Stimulated activated CD8-positive, alpha-beta memory T cell treated with anti-CD3 and anti-CD28 coated beads, Interleukin-2, amount 100 ng/mL, for 1 hour (primary cell): ENCODE measurements around the gene NUP188.
A peak's percentile ranks its signal among the peaks of the same experiment; 100 is the strongest.
"Not testable (repeated sequence)": the region's sequence is repeated elsewhere in the genome, so short reads cannot be mapped to it uniquely, and the experiment has no call there.

Source experiments
- DNase-seq, 2 donors: peaks; one replicate each; pipeline ENCODE4 v3.0.0-alpha.2; 2020; ENCODE audit warnings: low read depth in 2 of 2

The NUP188 gene

DNA sequence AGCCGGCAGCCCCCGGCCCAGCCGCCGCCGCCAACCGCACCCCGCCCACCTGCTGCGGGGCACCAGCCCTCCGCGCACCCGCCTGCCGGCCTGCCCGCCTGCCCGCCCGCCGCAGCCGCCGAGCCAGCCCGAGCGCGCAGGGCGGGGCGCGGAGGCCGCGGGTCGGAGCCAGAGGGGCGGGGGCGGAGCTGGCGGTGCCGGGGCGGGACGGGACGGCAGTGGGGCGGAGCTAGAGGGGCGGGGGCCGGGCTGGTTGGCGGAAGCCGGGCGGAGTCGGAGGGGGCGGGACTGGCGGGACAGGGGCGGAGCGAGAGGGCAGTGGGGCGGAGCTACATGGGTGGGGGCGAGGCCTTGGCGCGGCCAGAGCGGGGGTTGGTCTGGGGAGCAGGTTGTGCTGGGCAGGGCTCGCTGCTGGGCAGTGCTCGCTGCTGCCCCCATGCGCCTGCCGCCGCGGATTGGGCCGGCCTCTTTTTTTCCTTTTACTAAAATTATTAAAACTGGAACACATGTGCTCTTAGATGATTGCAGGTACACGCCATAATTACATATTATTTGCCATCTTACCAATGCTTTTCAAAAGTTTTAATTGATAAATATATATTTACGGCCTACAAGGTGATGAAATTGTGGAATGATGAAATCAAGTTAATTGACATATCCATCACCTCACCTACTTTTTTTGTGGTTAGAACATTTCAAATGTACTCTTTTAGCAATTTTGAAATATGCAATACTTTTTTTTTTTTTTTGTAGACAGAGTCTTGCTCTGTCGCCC lies 80.9 kb downstream of the NUP188 start, which contains the start of gene SH3GLB2:
TSS of gene SH3GLB2 (minus strand) at position 140 of the 775 bp plus-strand sequence. CDS start 177 bp downstream, outside the sequence.
- DNase-seq: peak; percentile 94 to 96

DNA sequence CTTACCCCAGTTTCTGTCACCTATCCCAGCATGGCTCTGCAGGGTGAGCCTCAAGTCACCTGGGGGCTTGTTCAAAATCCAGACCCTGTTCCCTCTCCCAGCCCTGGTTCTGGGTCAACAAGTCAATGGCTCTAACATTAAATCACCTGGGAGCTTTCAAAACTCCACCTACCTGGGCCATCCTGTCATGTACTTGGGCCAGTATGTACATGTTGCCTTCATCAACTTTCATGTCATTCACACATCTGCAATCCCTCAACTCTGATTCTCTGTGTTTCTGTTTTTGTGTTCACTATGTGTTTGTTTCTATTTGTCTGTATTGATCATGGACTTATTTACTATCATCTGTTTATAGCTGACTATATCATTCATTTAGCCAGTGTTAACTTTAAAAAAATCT lies 82.7 kb downstream of the NUP188 start:
- DNase-seq: no peak

DNA sequence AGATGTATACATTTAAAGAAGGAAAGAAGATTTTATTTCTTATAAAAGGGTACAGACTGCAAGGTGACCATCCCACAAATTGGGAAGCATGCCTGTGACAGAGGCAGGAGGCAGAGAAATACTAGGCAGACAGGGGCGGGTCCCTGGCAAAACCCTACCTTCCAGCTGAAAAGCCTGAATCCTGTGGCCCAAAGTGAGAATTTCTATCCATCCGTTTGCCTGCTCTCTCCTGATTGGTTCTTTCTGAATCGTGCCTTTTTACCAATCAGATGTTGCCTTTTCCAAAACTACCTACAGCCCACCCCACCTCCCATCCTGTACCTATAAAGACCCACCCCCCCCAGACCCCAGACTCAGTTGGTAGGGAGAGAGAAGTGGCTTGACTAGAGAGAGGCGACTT lies 84.0 kb downstream of the NUP188 start:
- no peak for DNase-seq

DNA sequence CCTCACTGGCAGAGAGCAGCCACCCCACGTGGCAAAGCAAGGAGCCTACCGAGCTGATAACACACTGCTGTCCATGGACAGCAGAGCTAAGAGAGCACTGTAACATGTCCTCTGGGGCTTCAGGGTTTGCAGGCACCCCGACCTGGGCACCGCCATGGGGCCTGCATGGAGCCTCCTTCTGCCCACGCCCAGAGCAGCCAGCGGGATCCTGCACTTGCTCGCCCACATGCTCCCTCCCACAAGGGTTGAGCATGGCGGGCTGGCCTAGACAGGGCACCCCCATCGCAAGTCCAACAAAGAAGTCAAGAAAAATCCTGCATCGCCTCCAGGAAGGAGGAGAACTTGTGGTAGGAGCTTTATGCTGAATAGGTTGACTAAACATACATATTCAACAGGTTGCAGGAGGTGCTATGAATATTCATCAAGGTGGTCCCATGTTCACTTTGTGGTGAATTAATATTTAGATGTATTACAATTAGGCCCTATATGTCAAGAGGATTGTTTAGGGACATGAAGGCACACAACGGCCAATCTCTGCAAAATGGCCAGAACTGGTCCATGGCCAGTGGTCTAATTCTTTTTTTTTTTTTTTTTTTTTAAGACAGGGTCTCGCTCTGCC lies 85.2 kb downstream of the NUP188 start:
- no peak for DNase-seq

DNA sequence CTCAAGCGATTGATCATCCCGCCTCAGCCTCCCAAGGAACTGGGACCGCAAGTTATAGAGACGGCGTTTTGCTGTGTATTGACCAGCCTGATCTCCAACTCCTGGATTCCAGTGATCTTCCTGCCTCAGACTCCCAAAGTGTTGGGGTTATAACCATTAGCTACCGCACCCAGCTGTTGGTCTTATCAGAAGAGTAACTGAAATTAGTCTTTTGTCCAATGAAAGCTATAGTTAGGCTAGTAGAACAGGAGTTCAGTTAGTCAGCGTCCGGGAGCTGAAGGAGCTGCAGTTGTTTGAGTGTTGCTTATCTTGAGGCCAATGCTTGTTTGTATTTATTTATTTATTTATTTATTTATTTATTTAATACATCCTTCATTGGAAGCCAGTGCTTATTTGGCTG lies 85.7 kb downstream of the NUP188 start:
- no peak for DNase-seq

DNA sequence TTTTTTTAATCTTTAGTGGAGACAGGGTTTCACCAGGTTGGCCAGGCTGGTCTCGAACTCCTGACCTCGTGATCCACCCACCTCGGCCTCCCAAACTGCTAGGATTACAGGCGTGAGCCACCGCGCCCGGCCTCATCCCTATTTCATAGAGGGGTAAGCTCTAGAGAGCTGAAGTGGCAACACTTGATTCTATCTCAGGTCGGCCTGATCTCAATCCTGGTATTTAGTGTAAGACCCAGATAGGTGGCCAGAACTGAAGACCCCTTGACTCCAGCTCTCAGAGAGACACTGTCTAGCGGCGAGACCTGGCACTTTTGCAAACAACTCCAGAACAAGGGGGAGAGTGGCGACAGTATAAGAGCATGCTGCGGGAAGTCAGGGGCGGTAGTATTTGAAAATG lies 88.3 kb downstream of the NUP188 start:
- DNase-seq: not testable (repeated sequence)

DNA sequence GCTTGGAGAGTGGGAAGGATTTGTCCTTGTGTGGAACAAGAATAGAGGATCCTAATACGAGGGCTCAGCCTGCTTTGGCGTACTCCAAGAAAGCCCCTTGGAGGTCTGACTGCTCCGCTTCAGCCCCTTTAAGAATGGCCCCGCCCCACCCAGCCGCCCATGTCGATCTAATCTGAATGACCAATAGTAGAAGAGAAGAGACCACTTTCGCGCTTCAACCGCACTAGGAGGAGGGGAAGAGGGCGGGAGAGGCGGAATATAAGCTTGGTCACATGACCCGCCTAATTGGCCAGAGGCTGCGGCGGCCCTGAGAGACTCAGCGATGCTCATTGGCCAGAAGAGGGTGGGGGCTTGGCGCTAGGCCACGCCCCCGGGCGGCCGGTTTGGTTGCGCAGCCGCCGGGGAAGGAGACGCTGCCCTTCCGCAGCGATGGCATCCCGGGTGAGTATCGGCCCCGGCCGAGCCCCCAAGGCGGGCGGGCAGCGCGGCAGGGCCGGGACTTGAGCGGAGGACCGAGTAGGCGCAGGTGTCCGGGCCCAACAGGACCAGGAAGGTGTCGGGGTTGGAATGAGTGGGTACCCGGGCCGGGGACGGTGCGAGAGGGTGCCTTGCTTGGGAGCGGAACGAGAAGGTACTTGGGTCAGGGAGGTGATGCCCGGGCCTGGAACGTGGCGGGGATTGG lies 88.9 kb downstream of the NUP188 start, which contains the start of gene MIGA2:
TSS of gene MIGA2 (plus strand) at position 386 of the 682 bp plus-strand sequence. CDS start 3,969 bp downstream, outside the sequence.
- peak; percentile 85 to 90 for DNase-seq

DNA sequence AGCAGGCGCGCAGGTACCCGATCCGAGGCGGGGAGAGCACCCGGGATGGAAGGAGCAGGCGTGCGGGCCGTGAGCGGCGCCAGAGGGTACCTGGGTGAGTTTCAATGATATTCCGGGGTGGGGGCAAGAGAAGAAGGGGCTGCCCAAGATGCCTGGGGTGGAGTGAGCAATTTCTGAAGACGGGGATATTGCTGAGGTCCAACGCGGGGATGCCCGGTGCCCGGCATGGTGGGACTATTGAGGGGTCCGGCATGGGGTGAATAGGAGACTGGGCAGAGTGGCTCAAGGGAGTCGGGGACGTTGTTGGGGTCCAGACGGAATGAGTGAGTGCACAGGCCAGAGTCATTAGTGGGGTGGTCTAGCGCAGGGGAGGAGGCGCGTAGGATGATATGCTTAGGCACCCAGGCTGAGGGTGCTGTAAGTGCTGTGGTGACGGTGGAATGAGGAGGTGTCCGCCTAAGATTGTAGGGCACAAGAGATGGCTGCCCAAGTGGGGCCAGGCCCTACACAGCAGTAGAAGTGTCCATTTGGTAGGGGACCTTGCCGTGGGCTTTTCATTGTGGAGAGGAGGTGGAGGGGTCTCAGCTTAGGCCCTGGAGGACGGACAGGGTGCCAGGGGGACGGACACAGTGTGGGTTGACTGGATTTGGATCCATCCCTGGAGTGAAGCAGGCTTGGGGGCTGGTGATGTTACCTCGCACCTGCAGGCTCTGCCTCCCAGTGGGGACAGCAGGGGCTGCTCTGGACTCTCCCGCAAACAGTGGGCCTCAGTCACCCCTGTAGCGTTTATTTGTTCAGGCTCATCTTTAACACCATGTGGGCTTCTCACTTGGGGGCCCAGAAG lies 89.6 kb downstream of the NUP188 start:
- DNase-seq: no peak

DNA sequence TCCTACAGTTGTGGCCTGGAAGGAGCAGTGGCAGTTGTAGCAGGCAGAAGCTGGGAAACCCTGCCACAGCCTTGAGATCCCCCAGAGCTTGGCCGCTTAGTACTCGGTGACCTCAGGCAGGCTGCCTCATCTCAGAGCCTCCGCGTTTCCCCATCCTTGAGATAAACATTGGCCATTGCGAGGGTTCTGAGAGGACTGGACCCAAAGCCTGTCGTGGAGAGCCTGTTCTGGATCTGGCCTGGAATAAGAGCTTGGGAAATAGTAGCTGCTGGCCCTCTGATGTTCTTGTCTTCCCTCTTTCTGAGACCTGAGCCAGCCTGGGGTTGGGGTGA lies 90.2 kb downstream of the NUP188 start:
- DNase-seq: no peak

DNA sequence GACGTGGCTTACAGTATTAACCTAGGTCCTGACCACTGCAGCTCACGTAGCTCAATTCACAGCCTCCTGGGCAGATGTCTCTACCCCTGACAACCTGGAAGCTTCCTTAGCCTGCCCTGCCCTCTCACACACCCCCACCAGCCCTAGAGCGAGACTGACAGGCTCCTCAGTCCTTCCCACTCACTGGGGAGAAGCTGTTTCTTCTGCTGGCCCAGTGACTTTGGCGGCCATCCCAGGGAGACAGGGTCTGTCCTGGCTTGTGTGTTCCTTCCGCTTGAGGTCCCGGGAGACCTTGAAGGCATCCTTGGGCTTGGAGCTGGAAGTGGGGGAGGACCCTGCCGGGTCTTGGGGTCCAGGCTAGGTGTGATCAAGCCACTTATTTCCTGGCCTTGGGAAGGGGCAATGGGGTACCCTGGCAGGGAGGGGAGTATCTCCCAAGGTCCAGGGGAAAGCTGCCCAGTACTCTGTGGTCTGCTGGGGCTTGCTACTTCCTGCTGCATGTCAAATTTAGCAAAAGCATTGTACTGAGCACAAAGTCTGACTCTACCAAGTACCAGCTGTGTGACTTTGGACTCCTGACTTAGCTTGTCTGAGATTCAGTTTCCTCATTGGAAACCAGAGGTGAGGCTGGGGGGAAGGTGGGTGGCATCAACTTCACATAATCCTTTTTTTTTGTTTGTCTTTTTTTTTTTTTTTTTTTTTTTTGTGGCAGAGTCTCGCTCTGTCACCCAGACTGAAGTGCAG lies 90.8 kb downstream of the NUP188 start:
- no peak for DNase-seq

DNA sequence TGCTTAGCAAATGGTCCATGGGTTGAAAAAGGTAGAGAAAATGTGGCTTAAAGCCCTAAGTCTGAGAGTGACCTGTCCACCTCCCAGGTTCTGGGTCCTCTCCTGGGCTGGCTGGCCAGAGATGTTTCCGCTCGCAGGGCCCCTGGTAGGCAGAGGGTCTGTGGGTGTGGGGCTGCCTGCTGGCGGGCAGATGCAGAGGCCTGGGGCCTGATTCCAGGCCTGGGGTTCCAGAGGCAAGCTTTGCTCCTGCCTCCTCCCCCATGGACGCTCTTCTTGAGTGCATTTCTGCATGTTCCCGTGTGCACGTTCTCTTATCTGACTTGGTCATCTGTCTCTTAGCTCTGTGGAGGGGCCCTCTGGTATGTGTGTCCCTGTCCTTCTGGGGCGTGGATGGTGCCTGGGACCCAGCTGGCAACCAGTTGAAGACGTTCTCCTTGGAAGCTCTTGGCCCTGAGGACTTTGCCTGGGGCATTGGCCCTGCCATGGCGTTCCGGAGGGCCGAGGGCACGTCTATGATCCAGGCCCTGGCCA lies 92.7 kb downstream of the NUP188 start:
- DNase-seq: no peak

DNA sequence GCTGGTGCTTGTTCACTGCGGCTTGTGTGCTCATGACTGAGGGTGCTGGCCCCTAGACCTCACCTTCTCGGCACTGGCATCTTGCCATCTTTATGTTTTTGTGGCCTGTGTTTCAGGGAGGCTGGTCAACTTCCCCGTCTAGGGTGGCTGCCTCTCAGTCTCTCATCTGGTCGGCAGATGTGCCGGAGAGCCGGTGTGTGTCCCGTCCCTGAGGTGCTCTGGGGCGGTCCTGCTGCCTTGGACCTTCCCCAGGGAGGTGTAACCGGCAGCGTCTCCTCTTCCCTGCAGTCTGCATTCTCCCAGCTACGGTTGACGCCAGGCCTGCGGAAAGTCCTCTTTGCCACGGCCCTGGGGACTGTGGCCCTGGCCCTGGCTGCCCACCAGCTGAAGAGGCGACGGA lies 94.5 kb downstream of the NUP188 start:
- no peak for DNase-seq

DNA sequence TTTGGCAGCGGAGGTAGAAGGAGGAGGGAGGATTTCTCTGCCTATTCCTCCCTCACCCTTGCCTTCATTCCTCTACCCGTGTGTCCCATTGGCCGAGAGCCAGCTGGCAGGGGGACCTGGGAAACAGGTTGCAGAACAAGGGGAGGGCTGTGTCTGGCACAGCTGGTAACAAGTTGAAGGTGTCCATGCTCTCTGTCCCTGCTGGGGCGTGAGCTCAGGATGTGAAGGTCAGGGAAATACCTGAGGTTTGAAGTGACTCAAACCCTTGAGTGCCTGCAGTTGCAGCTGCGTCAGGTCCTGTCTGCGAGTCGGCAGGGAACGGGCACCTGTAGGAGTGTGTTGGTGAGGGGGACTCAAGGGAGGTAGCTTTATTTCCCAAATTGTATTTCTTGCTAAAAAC lies 105.1 kb downstream of the NUP188 start:
- no peak for DNase-seq

DNA sequence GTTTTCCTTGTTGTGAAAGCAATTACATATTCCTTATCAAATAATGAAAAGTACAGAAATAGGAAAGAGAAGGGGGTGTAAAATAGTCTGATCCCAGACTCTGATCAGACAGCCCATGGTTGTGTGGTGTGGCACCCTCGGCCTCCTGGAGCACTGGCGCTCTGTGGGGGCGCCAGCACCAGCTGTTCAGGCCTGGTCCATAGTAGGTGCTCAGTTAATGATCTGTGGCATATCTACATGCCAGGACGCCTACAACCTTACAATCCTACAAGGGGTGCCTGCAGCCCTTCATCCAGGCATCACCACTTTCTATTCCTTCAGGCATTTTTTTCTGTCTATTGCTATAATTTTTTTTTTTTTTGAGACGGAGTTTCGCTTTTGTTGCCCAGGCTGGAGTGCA lies 105.5 kb downstream of the NUP188 start:
- DNase-seq: no peak

DNA sequence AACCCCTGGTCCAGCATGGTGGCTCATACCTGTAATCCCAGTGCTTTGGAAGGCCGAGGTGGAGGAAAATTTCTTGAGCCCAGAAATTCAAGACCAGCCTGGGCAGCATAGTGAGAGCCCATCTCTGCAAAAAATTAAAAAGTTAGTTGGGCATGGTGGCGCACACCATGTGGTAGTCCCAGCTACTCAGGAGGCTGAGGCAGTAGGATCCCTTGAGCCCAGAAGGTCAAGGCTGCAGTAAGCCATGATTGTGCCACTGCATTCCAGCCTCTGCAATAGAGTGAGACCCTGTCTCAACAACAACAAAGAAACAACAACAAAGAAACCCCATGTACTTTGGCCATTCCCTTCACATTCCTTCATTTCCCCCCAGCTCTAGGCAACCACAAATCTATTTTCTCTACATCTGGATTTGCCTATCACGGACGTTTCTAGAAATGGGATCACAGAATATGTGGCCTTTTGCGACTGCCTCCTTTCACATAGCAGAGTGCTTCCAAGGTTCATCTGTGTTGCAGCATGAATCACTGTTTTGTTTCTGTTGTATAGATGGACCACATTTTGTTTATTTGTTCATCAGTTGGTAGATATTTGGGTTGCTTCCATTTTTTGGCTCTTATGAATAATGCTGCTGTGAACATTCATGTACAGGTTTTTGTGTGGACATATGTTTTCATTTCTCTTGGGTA lies 106.8 kb downstream of the NUP188 start:
- no peak for DNase-seq
